Glomerular visceral epithelial cell (primary cell): ENCODE results near the gene PRR23E.

ENCODE experiments used
- DNase-seq: peaks from one replicate; pipeline ENCODE4 v3.0.0-alpha.2; 2016; ENCODE audit errors: extremely low spot score

PRR23E gene

DNA sequence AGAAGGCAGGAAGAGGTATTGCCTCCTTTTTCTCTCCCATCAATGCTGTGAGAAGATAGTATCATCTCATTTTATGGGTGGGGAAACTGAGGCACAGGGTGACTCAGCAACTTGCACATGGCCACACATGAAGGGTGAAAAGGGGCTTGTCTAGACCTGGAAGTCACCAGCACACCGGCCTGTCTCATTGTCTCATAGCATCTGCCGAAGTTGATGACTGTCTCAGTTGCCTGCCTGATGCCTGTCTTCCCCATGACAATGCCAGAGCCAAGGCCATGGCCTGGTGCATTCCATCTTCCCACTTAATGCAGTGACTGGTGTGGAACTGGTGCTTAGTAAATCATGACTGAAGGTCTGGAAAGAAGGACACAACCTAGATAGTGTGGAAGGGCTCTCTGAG lies 27.9 kb upstream of the PRR23E start:
- no peak for DNase-seq

DNA sequence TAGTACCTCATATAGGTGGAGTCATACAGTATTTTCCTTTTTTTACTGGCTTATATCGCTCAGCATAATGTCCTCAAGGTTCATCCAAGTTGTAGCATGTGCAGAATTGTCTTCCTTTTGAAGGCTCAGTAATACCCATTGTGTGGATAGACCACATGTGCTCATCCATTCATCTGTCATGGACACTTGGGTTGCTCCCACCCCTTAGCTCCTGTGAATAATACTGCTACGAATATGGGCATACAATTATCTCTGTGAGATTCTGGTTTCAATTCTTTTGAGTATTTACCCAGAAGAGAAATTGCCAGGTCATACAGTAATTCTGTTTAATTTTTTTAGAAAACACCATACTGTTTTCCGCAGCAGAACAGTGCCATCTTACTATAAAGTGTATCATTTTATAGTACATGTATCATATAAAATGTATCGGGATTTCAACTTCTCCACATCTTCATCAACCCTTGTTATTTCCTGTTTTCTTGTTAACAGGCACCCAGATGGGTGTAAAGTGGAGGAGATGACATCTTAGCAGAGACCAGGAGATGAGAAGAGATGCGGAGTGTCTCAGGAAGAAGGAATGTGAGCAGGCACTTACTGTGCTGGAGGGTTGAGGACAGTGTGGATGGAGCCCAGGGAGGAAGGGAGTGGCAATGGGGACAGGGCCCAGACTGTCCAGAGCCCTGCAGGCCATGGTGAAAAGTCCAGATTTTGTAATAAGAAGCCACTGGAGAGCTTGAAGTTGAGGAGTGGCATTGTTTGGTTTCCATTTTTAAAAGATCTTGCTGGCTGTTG lies 27.0 kb upstream of the PRR23E start:
- DNase-seq: no peak

DNA sequence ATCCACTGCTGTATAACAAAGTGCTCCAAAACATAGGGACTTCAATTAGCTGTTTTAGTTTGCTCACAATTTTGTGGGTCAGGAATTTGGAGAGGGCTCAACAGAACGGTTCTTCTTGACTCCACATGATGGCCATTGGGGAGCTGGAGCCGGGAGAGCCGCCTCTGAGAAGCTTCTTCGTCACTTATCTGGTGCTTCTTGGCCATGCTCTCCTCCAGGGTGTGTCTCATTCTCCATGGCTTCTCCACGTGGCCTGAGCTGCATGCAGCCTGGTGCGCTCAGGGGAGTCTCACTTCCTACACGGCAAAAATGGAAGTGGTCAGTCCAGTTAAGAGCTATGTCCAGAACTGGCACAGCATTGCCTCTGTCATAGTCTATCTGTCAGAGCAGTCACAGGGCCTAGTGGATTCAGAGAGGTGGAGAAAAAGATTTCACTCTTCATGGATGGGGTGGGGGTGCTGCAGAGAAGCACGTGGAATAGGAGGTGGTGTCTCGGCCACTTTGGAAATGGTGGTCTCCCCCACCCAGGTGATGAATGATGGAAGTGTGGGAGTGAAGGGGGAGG lies 26.3 kb upstream of the PRR23E start:
- no peak for DNase-seq

DNA sequence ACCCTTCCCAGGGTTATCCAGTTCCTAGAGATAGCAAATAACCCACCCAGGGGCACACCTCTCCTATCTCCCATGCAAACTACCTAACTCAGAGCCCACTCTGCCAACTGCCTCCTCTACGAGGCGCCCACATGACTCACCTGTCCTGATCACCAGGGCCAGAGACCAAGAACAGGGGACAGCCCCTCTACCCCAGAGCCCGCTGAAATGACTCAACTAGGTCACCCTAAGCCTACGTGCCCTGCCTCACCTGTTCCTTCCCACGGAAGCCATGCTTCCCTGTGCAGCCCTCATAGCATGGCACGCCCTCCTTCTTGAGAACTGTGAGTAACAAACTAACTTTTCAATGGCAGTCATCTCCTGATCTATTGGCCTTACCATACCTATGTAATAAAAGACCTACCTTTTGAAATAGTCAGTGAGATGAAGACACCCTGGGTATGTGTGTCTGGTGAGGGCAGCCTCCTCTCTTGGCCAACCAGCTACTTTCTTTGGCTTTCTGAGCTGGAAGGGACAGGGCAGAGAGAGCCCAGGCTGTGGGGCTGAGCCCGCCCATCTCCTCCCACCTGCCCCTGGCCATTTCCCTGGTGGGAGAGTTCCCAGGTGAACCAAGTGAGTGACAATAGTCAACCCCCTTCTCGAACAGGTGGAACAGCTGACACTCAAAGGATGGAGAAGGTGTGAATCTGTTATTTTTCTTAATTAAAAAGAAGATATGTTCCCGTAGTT lies 25.5 kb upstream of the PRR23E start:
- no peak for DNase-seq

DNA sequence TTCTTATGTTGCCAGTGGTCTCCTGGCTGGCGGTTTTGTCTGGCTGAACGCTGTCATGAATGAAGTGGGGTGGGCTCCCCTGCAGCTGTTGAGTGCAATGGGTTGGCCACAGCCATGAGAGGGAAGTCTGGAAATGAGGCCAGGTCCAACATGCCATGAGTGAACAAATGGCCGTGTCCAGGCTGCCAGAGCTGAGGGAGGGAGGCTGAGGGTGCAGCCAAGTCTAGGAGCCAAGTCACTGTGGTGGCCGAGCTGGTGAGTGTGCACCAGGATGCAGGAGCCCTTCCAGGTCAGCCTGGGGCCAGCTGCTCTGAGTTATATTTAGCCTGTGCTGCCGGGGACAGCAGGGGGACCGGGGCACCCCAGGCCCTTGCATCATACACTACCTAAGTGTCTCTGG lies 24.7 kb upstream of the PRR23E start:
- DNase-seq: no peak

DNA sequence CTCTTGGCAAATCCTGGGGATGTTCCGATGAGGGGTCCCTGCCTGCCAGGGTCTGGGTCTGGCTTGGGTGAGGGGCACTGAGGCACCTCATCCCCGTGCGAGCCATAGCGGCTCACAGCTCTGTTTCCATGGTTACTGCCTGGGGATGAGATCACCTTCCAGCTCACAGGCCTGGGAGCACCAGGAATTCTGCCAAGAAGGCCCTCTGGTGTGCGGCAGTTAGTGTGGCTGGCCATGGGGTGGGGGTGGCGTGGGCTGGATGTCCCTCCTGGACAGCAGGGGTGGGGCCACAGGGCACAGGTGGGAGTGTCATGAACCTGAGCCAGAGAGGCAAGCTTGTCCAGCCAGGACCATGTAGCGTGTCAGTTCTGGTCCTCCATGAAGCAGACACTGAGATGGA lies 22.1 kb upstream of the PRR23E start:
- peak; percentile 85 for DNase-seq

DNA sequence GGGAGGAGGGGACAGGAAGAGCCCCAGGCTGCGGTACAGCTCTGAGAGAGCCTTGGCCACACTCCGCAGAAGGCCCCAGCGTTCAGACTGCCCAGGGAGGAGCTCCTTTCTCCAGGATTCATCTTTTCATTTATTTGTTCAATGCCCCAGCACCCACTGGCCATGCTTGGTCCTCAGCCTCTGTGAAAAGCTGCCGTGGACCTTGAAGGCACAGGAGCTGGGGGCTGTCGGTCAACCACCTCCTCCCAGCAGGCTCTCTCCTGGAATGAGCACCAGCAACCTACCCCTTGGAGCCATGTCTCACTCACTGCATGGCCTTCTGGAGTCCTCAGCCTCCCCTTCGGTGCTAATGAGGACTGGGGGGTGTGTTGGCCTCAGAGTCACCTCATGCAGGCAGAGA lies 21.6 kb upstream of the PRR23E start:
- no peak for DNase-seq

DNA sequence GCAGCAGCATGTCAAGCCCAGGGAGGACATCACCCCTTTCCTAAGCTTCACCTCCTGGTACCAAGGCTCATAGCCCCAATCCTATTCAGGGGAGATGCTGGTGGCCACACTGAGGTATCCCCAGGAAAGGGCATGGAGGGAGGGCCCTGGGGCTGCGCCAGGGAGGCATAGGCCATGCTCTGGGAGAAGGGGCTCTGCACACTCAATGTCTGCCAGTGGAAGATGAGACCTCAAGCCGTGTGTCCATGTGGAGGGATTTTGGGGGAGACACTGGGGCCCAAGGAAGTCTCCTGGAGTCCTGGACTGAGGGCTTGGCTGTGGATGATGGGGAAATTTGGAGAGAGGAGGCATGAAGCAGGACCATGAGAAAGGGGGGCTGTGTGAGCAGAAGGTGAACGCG lies 21.2 kb upstream of the PRR23E start:
- DNase-seq: no peak

DNA sequence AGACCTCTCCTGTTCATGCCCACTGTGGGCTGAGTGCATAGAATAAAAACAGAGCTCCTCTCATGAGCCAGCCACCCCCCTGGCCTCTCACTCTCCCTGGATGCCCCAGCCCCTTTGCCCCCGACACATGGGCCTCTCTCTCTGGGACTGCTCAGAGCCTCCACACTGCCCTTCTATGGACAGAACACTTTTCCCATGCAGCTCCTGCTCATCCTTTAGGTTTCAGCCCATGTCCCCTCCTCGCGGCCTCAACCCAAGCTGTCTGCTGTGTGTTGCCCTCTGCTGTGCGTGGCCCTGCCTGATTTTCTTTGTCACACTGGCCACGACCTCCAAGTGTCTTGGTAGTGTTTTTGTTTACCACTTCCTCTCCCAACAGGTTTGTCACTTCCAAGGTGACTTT lies 20.7 kb upstream of the PRR23E start:
- no peak for DNase-seq

DNA sequence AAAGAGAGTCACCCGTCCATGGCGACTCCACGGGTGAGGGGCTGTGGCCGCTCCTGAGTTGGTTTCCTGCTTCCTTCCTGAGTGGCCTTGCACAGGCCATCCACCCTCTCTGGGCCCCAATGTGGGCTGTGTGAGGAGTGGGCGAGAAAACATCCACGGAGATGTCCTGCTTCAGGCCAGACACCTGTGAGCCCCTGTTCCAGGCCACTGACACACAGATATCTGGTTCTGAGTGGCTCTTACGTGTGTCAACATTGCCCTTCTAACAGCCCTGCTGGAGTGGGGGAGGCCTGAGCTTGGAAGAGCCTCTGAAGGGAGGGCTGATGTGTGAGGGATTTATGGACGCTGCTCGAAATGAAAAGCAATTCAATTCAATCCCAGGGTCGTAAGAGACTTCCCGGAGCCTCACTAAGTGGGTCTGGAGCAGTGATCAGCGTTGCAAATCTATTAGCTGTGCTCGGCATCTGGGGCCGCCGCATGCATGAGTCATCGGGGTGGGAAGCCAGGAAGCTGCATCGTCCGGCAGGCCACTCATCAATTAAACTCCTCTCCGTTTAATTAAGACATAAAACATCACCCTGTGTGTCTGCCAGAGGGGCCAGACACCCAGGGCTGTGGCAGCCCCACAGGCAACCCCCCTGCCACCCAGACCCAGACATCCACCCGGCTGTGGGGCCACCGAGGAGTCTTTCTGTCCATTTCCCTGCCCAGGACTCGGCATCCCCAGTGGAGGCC lies 20.0 kb upstream of the PRR23E start:
- peak; percentile 62 for DNase-seq

DNA sequence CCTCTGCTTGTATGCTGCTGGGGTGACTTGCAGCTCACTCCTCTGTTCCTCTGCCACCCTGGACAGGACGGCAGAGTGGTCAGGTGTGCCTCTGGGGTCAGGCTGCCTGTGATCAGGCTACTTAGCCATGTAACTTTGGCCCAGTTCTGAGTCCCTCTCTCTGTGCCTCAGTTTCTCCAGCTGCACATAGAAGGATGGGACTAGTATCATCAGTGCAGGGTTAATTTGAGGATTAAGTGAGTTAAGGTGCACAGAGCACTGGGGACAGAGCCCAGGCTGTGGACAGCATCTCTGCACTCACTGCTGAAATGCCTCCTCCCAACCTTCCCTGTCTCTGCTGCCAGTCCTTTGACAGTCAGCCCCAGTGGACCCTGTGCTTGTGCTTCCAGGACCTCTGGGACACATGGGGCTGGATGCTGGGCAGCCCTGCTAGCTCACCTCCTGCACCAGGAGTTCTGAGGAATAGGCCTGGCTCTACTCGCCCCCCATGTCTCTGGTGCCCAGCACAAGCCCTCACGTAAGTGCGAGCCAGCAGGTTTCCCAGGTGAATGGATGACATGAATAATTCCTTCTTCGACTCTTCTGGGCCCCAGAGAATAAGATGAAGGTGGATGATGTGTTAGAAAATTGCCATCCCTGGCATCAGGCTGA lies 19.3 kb upstream of the PRR23E start:
- DNase-seq: no peak

DNA sequence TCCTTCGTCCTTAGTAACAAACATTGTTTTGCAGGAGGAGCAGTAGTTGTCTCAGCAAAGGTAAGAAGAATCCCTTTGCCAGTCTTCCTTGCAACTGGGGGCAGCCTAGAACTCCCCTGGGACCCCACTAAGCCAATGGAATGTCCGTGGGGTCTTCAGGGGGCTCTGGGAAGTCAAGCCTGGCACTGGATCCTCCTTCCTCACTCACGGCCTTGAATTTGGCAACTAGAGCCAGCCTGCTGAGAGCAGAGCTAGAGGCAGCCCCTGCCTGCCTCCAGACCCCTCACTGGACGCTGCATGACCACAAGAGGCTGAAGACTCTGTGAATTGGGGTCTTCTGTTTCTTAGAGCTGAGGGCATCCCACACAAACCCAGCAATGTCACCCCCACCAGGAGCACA lies 18.6 kb upstream of the PRR23E start:
- no peak for DNase-seq

DNA sequence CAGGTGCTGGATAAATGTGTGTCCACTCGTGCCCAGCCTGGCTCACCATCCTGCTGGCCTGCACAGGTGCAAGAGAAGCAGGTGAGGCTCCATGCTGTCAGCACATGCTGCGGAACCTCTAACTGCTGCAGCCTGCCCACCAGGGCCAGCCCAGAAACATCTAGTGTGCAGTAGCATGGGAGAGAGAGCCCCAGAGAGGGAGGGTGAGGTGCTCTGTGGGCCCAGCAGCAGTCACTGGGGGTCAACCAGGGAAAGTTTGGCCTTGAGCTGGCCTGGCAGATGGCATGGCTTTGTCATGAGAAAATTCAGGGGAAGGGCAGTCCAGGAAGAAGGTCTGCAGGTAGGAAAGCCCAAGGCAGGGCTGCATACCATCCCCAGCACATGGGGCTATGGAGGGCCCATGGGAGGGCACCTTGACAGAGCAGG lies 18.2 kb upstream of the PRR23E start:
- DNase-seq: no peak

DNA sequence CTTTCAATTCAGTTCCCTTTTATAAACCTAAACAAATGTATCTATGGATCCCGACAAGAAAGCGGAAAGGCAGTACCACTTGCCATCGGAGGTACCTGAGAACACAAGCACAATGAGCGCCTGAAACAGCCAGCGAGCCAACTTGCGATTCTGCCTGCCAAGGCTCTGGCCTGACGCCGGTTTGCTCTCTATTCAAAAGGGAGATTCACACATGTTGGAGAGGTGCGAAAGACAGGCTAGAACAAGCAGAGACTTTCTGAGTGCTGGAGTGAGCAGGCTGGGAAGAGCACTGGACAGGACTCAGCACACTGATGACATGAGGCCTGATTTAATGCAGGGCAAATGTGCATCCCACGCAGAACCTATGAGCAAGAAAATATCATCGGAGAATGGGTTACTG lies 17.7 kb upstream of the PRR23E start:
- no peak for DNase-seq

DNA sequence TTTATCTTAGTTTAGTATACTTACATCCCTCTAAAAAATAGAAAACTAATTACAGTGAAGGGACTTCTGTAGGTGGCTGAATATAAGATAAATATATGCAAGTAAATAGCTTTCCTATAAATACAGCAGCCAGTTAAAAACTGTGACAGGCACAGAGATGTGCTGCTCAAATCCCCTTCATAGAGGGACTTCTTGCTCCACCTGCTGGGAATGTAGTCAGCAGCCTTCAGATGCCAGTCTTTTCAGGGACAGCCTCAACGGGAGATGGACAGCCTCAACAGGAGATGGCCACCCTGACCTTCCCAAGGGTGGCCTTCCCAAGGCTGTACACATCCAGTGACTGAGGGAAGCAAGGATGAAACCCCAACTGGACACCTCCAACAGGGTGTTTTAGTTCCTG lies 15.7 kb upstream of the PRR23E start:
- no peak for DNase-seq

DNA sequence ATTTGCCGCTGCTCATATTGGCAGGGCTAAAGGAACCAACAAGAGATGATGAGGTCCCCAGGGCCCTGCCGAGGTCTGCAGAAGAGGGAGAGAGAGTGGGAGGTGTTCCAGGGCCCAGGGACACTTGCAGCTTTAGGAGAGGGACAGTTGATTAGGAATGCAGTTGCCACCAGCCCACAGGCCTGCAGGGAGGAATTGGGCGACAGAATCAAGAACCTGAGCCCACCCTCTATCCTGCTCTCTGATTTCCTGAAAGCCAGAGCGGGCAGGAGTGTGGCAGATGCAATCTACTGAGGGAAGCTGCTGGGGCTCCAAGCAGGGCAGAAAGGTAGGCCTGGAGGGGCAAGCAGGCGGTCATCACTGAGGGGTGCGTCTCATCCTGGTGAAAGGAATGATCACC lies 12.1 kb upstream of the PRR23E start:
- DNase-seq: no peak

DNA sequence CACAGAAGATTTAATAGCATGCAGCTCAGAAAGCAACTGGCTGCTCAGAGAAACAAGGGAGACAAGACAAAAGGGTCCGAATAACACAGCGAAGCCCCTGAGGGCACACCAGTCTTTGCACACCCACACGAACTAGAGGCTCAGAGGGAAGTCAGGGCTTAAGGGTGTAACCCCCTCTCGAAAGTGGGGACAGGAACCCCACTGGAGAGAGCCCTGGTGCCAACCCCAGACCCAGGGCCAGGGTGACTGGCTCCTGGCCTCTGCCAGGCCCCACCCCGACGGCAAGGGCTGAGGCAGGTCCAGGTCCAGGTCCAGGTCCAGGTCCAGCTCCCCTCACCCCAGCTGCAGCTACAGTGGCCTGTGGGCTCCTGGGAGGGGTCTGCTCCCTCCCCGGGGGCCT lies 10.5 kb upstream of the PRR23E start:
- DNase-seq: no peak

DNA sequence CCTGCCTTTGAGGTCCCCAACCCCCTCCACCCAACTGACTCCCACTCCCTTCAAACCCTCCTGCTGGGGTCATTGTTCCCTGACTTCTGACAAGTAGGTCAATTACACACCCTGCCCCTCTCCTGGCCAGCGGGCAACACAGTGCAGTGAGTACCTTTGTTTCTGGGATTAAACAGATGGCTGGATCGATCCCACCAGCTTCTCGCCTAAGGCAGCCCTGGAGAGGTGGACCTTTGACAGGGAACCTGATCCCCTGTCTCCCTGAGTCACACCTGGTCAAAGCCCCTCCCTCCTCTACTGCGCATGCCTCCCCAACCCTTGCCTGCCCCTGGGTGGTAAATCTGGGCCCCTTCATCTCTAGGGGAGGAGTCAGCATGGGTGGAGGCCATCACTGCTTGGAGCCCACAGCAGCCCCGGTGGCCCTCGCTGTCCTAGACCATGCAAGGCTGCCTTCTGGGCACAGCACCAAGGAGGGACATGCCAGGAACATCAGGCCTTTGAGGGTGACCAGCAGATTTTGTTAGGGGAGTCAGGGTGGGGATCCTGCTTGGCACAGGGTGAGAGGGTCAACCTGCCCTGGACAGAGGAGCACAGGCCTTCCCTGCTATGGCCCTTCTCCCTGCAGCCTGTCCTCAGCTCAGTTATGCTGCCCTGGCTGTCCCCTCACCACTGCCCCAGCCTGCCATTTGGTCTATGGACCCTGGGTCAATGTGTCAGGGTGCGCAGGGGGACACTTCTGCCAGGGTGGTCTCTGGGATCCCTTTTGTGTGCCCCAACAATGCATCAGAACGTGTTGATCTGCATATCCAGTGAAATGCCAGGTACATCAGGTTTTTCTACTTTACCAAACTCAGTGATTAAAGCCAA lies 9.8 kb upstream of the PRR23E start:
- no peak for DNase-seq

DNA sequence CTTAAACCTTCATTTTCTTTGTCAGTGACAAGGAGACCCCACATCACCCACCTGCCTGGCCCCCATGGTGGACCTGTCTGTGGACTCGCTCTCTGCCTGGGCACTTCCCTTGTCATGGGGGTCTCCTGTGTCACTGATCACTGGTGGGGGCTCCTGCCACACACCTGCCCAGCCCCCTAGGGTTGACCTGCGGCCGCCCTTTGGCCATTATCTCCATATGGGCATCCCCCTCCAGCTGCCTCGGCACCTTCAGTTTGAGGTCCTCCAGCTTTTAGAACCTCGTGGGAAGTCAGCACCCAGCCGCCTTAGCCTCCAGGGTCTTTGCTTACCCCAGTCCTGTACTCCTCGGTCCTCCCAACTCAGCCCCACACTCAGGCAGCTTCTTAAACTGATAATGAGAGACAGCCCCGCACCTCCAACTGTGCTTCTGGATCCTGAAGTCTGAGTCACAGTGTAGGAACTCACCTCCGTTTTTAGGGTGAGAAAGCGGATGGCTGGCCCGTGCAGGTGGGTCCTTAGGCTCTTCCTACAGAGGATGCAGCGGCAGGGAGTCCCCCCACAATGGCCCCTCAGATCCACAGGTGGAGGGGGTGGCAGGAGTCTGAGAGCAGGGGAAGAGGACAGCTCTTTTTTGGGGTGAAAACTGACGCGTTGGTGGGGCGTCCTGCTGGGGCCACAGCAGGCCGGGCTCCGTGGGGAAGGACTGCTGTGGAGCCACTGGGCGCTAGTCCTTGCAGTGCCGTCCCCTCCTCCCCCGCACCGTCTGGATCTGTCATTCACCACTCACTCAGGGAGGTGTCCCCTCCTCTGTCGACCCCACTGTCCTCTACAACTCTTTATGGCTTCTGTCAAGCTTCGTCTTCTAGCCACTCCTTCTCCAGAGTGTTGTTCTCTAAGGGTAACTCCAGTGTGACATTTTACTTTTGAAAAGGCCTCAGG lies 8.7 kb upstream of the PRR23E start:
- no peak for DNase-seq

DNA sequence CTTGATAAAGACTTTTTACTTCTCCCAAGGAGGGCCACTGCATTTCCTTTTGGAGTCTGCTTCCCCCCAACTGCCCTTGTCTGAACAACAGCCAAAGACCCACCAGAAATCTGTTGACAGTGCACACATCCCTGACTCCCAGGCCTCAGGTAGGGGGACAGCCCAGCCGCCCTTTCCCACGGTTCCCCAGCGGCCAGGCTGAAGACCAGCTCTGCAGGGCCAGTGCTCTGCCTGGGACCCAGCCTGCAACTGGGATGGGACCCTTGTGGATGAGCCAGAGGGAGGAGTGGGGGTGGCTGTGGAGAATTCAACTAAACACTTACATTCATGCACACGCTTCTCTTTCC lies 8.1 kb upstream of the PRR23E start:
- DNase-seq: no peak
